NCI-H187 treated with DMSO at 0.1 percent for 48 hours (cell line): Measurements from ENCODE around the gene CTAGE1.

Source experiments
- DNase-seq: peaks from one replicate; lab custom pipeline; 2025; lab: John Stamatoyannopoulos, UW

CTAGE1 gene

DNA sequence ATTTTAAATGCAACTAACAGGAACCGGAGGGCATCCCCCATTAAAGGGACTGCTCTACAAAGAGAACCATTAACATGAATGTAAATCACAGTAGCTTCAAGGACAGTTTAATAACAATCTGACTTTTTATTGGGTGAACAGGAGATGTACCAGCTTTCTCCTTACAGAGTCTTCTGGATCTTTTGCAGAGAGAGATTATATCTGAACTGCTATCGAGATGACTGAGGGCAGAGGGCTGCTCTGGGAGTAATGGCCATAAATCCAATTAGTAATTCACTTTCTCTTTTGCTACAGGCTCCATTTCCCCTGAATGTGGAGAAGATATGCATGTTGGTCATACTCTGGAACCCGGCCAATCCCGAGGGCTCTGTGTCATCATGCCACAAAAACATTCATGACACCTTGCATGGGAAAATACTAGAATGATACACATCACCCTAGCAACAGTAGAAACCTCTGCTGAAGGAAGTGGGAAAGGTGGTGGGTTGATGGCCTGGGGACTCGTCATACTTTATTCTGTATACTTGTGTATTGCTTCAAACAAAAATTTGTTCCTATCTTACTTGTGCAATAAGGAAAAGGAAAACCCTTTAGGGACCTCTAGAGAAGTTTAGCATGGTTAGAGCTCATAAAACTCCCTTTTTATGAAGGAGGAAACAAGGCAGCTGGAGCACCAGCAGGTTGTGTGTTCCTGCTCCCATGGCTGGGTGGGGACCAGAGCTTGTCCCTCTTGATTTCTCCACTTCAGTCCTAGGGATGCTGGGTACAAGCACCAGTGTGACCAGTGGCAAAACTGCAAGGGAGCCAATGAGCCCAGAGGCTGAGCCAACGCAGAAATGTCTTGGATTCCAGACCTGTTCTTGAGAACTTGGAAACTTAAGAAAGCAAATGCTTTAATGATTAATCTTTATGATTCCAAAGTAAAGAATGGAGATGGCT is 26.0 kb downstream of the CTAGE1 start:
- no peak for DNase-seq

- DNase-seq: no peak
Observed at GRCh38 chr18:22387787-22388186, 29.9 kb downstream of the CTAGE1 start.

DNA sequence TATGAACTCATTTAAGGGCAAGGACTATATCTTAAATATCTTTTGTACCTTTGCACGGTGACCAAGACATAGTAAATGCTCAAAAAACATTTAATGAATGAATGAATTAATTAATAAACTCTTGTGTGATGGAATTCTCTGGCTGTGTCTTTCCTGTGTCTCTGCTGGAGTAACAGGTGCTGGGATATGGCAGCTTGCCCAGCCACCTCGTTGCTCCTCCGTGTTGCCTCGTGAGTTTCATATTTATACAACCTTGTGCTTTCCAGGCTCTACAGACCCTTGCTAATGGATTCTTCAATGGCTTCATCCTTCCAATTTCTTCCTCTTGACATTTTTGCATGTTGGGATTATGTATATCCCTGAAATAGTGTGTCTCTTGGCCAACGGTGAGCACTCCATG is 30.4 kb downstream of the CTAGE1 start:
- no peak for DNase-seq

DNA sequence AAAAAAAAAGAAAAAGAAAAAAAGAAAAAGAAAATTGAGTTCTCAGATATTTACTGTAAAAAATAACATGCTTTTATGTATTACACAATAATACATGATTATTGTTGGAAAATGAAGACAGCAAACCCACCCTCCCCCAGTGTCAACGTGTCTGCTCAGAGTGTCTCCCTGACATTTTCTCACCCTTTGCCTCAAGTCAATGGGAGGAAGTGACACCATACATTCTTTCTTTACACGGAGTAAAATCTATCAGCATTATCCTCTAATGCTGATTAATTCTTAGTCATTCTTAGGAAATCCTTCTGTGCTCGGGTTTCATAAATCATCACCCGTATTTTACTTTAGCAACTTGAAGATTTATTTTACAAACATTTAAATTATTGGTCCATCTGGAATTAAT is 32.0 kb downstream of the CTAGE1 start:
- no peak for DNase-seq

DNA sequence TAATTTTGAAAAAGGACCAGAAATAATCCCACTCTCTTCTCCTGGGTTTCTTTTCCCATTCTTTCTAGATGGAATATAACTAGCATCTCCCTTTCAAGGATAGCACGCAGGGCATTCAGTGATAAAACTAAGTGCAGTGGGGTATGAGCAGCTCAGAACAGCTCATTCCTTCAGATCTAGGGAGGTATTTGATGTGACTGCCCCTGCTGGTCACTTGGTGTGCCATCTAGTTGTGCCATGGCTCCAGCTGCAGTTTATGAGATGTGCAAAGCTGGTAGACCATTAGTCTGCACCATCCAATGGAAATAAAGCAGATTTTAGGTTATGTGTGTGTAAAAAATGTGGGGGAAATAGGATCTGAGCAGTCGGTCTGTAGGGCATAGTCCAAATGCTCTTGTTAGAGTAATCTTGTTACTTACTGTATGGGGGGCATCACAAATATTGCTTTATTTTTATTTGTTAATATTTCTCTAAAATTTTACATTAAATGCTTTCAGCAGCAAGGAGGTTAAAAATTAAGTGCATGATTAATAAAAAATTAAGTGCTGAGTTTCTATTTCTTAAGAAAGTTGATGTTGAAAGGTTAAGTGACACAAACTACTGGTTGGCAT is 38.9 kb downstream of the CTAGE1 start:
- DNase-seq: no peak

DNA sequence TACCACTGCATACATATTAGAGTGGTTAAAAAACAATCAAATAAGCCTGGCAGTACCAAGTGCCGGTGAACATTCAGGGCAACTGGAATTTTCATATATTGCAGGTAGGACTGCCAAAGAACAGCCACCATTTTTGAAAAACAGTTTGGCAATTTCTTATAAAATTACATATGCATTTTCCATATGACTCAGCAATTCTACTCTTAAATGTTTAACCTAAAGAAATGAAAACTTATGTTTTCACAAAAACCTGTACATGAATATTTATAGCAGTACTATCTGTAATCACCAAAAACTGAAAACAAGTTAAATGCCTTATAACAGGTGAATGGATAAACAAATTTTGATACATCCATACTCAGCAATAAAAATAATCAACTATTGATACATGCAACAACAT is 39.9 kb downstream of the CTAGE1 start:
- no peak for DNase-seq

DNA sequence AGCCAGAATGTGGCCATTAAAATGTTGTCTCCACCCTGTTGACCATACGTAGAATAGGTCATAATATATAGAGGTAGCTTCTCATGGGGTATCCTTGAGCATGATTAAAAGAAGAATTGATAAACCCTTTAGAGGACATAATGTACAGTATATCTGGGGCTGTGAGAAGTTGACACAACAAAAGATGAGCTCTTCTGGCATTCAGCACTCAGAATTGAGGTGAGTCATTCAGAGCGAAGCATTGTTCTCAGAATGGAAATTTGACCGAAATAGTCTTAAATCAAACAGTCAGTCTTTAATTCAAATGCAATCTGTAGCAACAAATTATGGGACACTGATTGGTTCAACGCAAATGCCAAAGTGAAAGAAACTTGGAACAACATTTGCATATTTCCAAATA is 47.3 kb downstream of the CTAGE1 start:
- no peak for DNase-seq

GRCh38 chr18:22368021-22368420 is 49.7 kb downstream of the CTAGE1 start:
- no peak for DNase-seq

- DNase-seq: no peak
Observed at GRCh38 chr18:22367303-22367702, 50.4 kb downstream of the CTAGE1 start.

- DNase-seq: no peak
Observed at GRCh38 chr18:22363867-22364463, 53.8 kb downstream of the CTAGE1 start.
